Keratinocyte (primary cell): ENCODE measurements around the gene ECHDC3. TPM values are rescaled to one million over a fixed set of nuclear protein-coding genes. Genes with fewer than 3 reads are reported as not detected.

Experiments
- DNase-seq: peaks from one replicate; pipeline ENCODE4 v3.0.0-alpha.2; 2011; ENCODE audit warnings: low read depth, missing footprints, low spot score
- FAIRE-seq: peaks from 2 replicates; lab custom pipeline; 2011; peaks lifted over from hg19 to GRCh38; lab: Jason Lieb, UNC
- H2AFZ ChIP-seq: 2 replicates; pipeline ENCODE4 v1.6.0; 2012; ENCODE audit warnings: low read length, control low read depth, inconsistent platforms; ENCODE audit not compliant: control insufficient read depth
- H3K27ac ChIP-seq: 2 replicates; pipeline ENCODE4 v1.5.1; 2011; ENCODE audit warnings: low read length; ENCODE audit not compliant: control insufficient read depth, insufficient read depth
- H3K27me3 ChIP-seq: 3 replicates; pipeline ENCODE4 v1.6.0; 2011; ENCODE audit warnings: low read length; ENCODE audit not compliant: control insufficient read depth, insufficient read depth; ENCODE audit errors: extremely low read depth
- H3K36me3 ChIP-seq, 2 experiments: 2 replicates in 1 of 2; 3 replicates in 1 of 2; pipeline ENCODE4 v1.5.1; 2011; ENCODE audit warnings: low read length in 2 of 2, mild to moderate bottlenecking in 1 of 2; ENCODE audit not compliant: control insufficient read depth in 2 of 2, insufficient read depth in 2 of 2; ENCODE audit errors: extremely low read depth in 1 of 2
- H3K4me1 ChIP-seq: 3 replicates; pipeline ENCODE4 v1.5.1; 2011; ENCODE audit warnings: low read length; ENCODE audit not compliant: control insufficient read depth, insufficient read depth; ENCODE audit errors: extremely low read depth
- H3K4me2 ChIP-seq: 3 replicates; pipeline ENCODE4 v1.6.0; 2011; ENCODE audit warnings: low read depth, low read length; ENCODE audit not compliant: control insufficient read depth, insufficient read depth; ENCODE audit errors: extremely low read depth
- H3K4me3 ChIP-seq, 3 experiments: fragments of 200-600 bp in 1 of 3; sonication (generic) in 1 of 3; 2 replicates in 2 of 3; 3 replicates in 1 of 3; pipeline ENCODE4 v1.5.1; 2011 to 2016; ENCODE audit warnings: low read length in 3 of 3, mild to moderate bottlenecking in 3 of 3, control low read depth in 2 of 3, inconsistent platforms in 1 of 3, low read depth in 1 of 3, mixed read lengths in 1 of 3, mixed run types in 1 of 3, moderate library complexity in 1 of 3; ENCODE audit not compliant: control insufficient read depth in 2 of 3, insufficient read depth in 2 of 3; ENCODE audit errors: extremely low read depth in 1 of 3
- H3K79me2 ChIP-seq: 2 replicates; pipeline ENCODE4 v1.6.0; 2012; ENCODE audit warnings: low read length; ENCODE audit not compliant: control insufficient read depth, insufficient read depth
- H3K9ac ChIP-seq: 3 replicates; pipeline ENCODE4 v1.6.0; 2011; ENCODE audit warnings: low read length; ENCODE audit not compliant: control insufficient read depth, insufficient read depth; ENCODE audit errors: extremely low read depth
- H3K9me1 ChIP-seq: 3 replicates; pipeline ENCODE4 v1.6.0; 2011; ENCODE audit warnings: low read length; ENCODE audit not compliant: control insufficient read depth, insufficient read depth; ENCODE audit errors: extremely low read depth
- H3K9me3 ChIP-seq: 2 replicates; pipeline ENCODE4 v1.5.1; 2012; ENCODE audit warnings: low read depth, low read length; ENCODE audit not compliant: control insufficient read depth
- H4K20me1 ChIP-seq: 3 replicates; pipeline ENCODE4 v1.6.0; 2011; ENCODE audit warnings: low read length; ENCODE audit not compliant: control insufficient read depth, insufficient read depth; ENCODE audit errors: extremely low read depth
- EZH2 ChIP-seq: IDR thresholded peaks from one replicate; pipeline ENCODE4 v1.6.1; 2012; ENCODE audit warnings: inconsistent platforms, mild to moderate bottlenecking, low read length, moderate library complexity
- dilution Hi-C: fragments of 300-500 bp; cut with MboI; formaldehyde crosslinking; loops from one replicate; pipeline ENCODE4 v1.7.0; 2020; ENCODE audit warnings: low sequenced_read_pairs; ENCODE audit not compliant: extremely low pct_ligation_motif_present
- polyA plus RNA-seq, 5 experiments: library from polyadenylated mRNA; depleted of rRNA in 3 of 5; stranded (reverse) in 3 of 5; stranded (forward) in 1 of 5; unstranded in 1 of 5; fragments of >200 nt; gene quantifications; 1 replicate in 1 of 5; 2 replicates in 3 of 5; 3 replicates in 1 of 5; pipeline versions ENCODE4 v1.2.1 to v1.2.3, GENCODE V29; 2011 to 2012; ENCODE audit warnings: missing spikeins in 2 of 5, low read depth in 1 of 5, low replicate concordance in 1 of 5
- TF ChIP-seq, protein P1 (sequence below), 3 experiments: IDR thresholded peaks in 1 of 3; conservative IDR thresholded peaks in 1 of 3; optimal IDR thresholded peaks in 1 of 3; 2 replicates in 2 of 3; 3 replicates in 1 of 3; pipeline versions ENCODE3 to v1.5.1; 2011; ENCODE audit warnings: low read length in 3 of 3, mild to moderate bottlenecking in 3 of 3, moderate library complexity in 2 of 3, control low read depth in 1 of 3, inconsistent platforms in 1 of 3; ENCODE audit not compliant: insufficient read depth in 2 of 3; ENCODE audit errors: extremely low read depth in 1 of 3

ECHDC3 gene
- polyA plus RNA-seq, 1 donor (not counting 4 experiments of a cell fraction or from before 2014, with no cell fraction given): 3.5 TPM

DNA sequence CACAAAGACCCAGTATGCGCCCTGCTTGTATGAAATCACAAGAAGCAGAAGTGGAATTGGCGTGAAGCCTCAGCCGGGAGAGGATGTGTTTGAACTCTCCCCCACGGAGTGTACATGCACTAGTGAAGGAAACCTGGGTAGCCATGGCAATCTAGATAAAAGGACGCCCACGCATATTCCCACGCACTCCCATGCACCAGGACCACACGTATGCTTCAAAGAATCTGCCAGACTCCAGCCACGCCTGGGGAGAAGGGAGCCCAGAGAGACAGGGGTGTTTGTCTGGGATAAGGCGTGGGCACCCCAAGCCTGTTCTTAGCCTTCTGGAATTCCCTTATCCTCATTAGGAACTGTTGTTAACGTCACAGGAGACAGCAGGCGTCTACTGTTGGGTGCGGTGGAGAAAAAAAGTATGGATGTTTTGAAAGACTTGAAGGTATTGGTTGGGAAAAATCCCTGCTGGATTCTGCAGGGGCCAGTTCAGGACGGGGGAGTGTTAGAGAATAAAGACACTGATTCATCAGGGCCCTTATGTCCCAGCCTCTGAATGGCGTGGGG is 28.9 kb upstream of the ECHDC3 start:
- H3K27me3 ChIP-seq: no peaks in the 10 kb centered on the region
- FAIRE-seq (no peak), DNase-seq (no peak)
- no peaks in the 10 kb centered on the region for H3K9me3 ChIP-seq
- no peak overlapping the region for H3K4me2 ChIP-seq
- dilution Hi-C loops: no loop called here
- H3K9me1 ChIP-seq: no peaks in the 10 kb centered on the region
- no peaks in the 10 kb centered on the region for H3K79me2 ChIP-seq
- H3K36me3 ChIP-seq: no peaks in the 10 kb centered on the region
- TF ChIP-seq, protein P1, sequence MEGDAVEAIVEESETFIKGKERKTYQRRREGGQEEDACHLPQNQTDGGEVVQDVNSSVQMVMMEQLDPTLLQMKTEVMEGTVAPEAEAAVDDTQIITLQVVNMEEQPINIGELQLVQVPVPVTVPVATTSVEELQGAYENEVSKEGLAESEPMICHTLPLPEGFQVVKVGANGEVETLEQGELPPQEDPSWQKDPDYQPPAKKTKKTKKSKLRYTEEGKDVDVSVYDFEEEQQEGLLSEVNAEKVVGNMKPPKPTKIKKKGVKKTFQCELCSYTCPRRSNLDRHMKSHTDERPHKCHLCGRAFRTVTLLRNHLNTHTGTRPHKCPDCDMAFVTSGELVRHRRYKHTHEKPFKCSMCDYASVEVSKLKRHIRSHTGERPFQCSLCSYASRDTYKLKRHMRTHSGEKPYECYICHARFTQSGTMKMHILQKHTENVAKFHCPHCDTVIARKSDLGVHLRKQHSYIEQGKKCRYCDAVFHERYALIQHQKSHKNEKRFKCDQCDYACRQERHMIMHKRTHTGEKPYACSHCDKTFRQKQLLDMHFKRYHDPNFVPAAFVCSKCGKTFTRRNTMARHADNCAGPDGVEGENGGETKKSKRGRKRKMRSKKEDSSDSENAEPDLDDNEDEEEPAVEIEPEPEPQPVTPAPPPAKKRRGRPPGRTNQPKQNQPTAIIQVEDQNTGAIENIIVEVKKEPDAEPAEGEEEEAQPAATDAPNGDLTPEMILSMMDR (optimal IDR thresholded peaks at IDR 0.05 in 1 of 3, IDR thresholded peaks at IDR 0.05 in 1 of 3, conservative IDR thresholded peaks at IDR 0.05 in 1 of 3; ENCODE audit: extremely low read depth in 1 of 3, insufficient read depth in 2 of 3, low read length in 3 of 3): no peak
- no peak for TF ChIP-seq EZH2
- H2AFZ ChIP-seq: no peak overlapping the region
- H3K27ac ChIP-seq: no peak overlapping the region
- H3K4me3 ChIP-seq: no peak overlapping the region
- no peaks in the 10 kb centered on the region for H3K4me1 ChIP-seq
- no peaks in the 10 kb centered on the region for H4K20me1 ChIP-seq
- no peak overlapping the region for H3K9ac ChIP-seq

GRCh38 chr10:11713963-11714362 is 28.2 kb upstream of the ECHDC3 start:
- DNase-seq: no peak
- Histone ChIP-seq H3K9me3 (no peaks in the 10 kb centered on the region), H3K4me3 (no peak overlapping the region), H3K9ac (no peak overlapping the region), H3K27me3 (no peaks in the 10 kb centered on the region), H2AFZ (no peak overlapping the region), H3K4me2 (no peak overlapping the region), H4K20me1 (no peaks in the 10 kb centered on the region), H3K79me2 (no peaks in the 10 kb centered on the region), H3K27ac (no peak overlapping the region), H3K36me3 (no peaks in the 10 kb centered on the region), H3K4me1 (no peaks in the 10 kb centered on the region), H3K9me1 (no peaks in the 10 kb centered on the region)
- no peak for FAIRE-seq
- dilution Hi-C loops: no loop called here
- no peak for TF ChIP-seq EZH2
- TF ChIP-seq, protein P1 (optimal IDR thresholded peaks at IDR 0.05 in 1 of 3, IDR thresholded peaks at IDR 0.05 in 1 of 3, conservative IDR thresholded peaks at IDR 0.05 in 1 of 3; ENCODE audit: extremely low read depth in 1 of 3, insufficient read depth in 2 of 3, low read length in 3 of 3): no peak
